Measurements from ENCODE around the gene DOCK4. TPM values are rescaled to one million over a fixed set of nuclear protein-coding genes. Genes with fewer than 3 reads are reported as not detected.

DOCK4 gene
- total RNA-seq, 6 experiments from 2014 or later = 9.4 to 29.9 (median 22.8) TPM

GRCh38 chr7:111832174-111832573 is 374.0 kb downstream of the DOCK4 start:
- ATAC-seq = no peak
- intact Hi-C loops (cut with DNase I) = no loop called here

GRCh38 chr7:111829221-111829620 is 377.0 kb downstream of the DOCK4 start:
- Histone ChIP-seq H3K4me1 (no peaks in the 10 kb centered on the region), H3K4me3 (no peak overlapping the region), H3K9me3 (no peaks in the 10 kb centered on the region), H3K36me3 (no peaks in the 10 kb centered on the region), H3K27ac (no peak overlapping the region), H3K27me3 (no peaks in the 10 kb centered on the region)
- ATAC-seq (no peak), DNase-seq (no peak)
- intact Hi-C loops (cut with DNase I) = no loop called here
- TF ChIP-seq CTCF (IDR thresholded peaks at IDR 0.05) = no peak
- 94% methylated on average over 2 of the region's 2 CpGs for WGBS (ENCODE audit: insufficient coverage, low coverage, low lambda C conversion rate, missing lambda C conversion rate)

More at GRCh38 chr7:111832174-111832573, 374.0 kb downstream of the DOCK4 start:
- 92% methylated on average over 4 of the region's 5 CpGs for WGBS (ENCODE audit: insufficient coverage, low coverage, low lambda C conversion rate, missing lambda C conversion rate)
- Histone ChIP-seq H3K27ac (no peak overlapping the region), H3K27me3 (no peaks in the 10 kb centered on the region), H3K4me3 (no peak overlapping the region), H3K4me1 (no peaks in the 10 kb centered on the region), H3K9me3 (no peaks in the 10 kb centered on the region), H3K36me3 (no peaks in the 10 kb centered on the region)
- no peak for TF ChIP-seq CTCF (IDR thresholded peaks at IDR 0.05)
- TF ChIP-seq POLR2A (IDR thresholded peaks at IDR 0.05) = no peak
- no peak for DNase-seq

GRCh38 chr7:111827863-111828504 is 378.2 kb downstream of the DOCK4 start:
- no peaks in the 10 kb centered on the region for H3K9me3 ChIP-seq
- TF ChIP-seq POLR2A (IDR thresholded peaks at IDR 0.05) (no peak), CTCF (IDR thresholded peaks at IDR 0.05) (no peak)
- H3K27ac ChIP-seq = no peak overlapping the region
- intact Hi-C loops (cut with DNase I) = no loop called here
- H3K4me3 ChIP-seq = no peak overlapping the region
- H3K27me3 ChIP-seq = no peaks in the 10 kb centered on the region
- no peaks in the 10 kb centered on the region for H3K4me1 ChIP-seq
- ATAC-seq = no peak
- no peak for DNase-seq
- WGBS (ENCODE audit: insufficient coverage, low coverage, low lambda C conversion rate, missing lambda C conversion rate) = 100% methylated on average over 1 of the region's 1 CpG
- no peaks in the 10 kb centered on the region for H3K36me3 ChIP-seq

- DNase-seq = no peak
Measured at GRCh38 chr7:111825046-111825445, 381.2 kb downstream of the DOCK4 start.

More at GRCh38 chr7:111825046-111825445, 381.2 kb downstream of the DOCK4 start:
- H3K27ac ChIP-seq = no peak overlapping the region
- no peaks in the 10 kb centered on the region for H3K9me3 ChIP-seq
- no peaks in the 10 kb centered on the region for H3K4me1 ChIP-seq
- H3K36me3 ChIP-seq = peaks cover 0 to 11% (median 4%) of the 10 kb centered on the region in 4 donors
- TF ChIP-seq CTCF (IDR thresholded peaks at IDR 0.05) (no peak), POLR2A (IDR thresholded peaks at IDR 0.05) (no peak)
- ATAC-seq = no peak
- intact Hi-C loops (cut with DNase I) = no loop called here
- WGBS (ENCODE audit: insufficient coverage, low coverage, low lambda C conversion rate, missing lambda C conversion rate) = 86% methylated on average over 2 of the region's 2 CpGs
- no peak overlapping the region for H3K4me3 ChIP-seq
- no peaks in the 10 kb centered on the region for H3K27me3 ChIP-seq
